ENCODE measurements around the gene TLX2.

GRCh38 chr2:74512744-74513604 is 1.3 kb upstream of the TLX2 start:
- TF ChIP-seq, protein P1, sequence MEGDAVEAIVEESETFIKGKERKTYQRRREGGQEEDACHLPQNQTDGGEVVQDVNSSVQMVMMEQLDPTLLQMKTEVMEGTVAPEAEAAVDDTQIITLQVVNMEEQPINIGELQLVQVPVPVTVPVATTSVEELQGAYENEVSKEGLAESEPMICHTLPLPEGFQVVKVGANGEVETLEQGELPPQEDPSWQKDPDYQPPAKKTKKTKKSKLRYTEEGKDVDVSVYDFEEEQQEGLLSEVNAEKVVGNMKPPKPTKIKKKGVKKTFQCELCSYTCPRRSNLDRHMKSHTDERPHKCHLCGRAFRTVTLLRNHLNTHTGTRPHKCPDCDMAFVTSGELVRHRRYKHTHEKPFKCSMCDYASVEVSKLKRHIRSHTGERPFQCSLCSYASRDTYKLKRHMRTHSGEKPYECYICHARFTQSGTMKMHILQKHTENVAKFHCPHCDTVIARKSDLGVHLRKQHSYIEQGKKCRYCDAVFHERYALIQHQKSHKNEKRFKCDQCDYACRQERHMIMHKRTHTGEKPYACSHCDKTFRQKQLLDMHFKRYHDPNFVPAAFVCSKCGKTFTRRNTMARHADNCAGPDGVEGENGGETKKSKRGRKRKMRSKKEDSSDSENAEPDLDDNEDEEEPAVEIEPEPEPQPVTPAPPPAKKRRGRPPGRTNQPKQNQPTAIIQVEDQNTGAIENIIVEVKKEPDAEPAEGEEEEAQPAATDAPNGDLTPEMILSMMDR (IDR thresholded peaks at IDR 0.05) = no peak
- no peak for TF ChIP-seq POLR2AphosphoS5 (IDR thresholded peaks at IDR 0.05; ENCODE audit: insufficient read depth in 1 of 2, low read depth in 1 of 2)
- no peak for TF ChIP-seq POLR2A (IDR thresholded peaks at IDR 0.05)

All from vagina (tissue), 2 donors.